ENCODE measurements around the gene TBC1D16.

Gene TBC1D16

DNA sequence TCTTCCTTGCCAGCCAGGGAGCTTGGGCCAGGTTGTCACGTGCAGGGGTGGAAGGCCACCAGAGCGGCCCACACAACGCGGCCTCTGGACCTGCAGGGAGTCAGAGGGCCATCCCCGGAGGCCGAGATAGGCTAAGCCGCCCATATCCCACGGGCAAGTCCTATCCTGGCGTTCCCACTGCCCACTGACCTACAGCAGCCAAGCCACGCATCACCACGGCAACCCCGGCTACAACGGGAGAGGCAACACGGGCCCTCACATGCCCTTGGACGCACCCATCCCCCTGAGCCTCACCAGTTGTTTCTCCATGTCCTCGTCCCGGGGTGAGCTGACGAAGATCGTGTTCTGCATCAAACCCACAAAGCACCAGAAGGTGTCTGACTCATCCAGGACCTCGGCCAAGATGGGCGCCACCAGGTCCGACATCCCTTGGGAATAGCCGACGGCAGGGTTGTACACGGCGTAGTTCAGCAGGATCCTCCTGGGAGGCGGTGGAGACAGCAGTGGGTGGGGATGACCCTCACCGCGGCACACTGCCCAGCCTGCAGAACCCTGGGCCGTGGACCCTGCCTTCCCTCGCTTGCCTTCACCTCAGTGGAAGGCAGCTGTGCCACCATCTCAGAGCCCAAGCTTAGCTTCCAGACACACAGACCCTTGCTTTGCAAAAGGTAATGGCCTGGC is 88.2 kb downstream of the TBC1D16 start:
- no peak for DNase-seq

DNA sequence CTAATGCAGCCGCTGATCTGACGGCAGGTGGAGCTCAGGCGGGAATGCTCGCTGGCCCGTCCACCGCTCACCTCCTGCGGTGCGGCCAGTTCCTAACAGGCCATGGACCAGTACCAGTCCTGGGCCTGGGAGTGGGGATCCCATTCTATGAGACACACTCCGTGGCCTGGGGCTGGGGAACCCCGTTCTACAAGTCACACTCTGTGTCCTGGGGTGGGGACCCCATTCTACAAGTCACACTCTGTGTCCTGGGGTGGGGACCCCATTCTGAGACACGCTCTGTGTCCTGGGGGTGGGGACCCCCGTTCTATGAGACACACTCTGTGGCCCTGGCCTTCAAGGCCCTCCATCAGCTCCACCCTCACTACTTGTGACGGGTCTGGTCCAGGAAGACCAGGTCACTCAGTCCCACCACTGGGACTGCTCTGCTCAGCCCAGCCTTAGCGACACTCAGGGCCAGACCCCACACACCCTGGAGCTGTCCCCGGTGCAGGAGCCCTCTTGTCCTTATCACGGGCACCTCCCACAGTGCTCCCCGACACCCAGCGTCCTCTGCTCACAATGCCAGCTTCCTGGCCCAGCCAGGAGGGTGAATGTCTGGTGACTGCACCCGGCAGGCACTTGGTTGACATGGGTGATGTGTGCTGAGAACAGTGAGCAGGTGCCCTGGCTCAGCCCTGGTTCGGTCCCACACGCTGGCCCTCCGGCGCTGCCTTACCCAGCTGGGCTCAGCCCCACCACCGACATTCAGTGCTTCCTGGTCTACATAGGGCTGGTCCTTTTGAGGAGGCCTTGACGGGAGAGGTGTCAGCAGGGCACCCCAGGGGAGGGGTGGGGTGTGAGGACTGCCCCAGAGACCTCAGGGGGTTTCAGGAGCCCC is 89.1 kb downstream of the TBC1D16 start:
- no peak for DNase-seq

DNA sequence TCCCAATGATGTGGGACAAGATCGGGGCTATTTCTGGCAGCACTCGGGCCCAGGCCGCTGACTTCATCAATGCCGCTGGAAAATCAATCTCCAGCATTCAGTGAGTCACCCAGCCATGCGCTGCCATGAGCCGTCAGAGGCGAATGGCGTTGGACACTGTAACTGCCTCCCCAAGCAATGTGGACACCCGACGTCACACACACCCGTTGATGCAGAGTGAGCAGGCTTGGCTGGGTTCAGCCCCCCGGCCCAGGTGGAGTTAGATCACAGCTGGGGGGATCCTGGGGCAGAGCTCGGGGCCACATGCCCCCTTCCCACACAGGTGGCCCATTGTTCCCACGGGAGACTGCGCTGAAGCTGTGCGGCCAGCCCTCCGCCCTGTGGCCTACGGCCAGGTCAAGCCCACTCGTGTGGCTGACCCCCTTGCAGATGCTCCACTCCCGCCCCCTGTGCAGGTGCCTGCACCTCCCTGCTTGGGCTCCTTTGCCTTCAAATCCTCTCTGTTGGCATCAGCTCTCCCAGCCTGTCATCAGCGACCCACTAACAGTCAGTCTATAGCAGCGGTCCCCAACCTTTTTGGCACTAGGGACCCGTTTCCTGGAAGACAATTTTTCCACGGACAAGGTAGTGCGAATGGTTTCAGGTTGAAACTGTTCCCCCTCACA is 89.9 kb downstream of the TBC1D16 start:
- DNase-seq, result no peak

DNA sequence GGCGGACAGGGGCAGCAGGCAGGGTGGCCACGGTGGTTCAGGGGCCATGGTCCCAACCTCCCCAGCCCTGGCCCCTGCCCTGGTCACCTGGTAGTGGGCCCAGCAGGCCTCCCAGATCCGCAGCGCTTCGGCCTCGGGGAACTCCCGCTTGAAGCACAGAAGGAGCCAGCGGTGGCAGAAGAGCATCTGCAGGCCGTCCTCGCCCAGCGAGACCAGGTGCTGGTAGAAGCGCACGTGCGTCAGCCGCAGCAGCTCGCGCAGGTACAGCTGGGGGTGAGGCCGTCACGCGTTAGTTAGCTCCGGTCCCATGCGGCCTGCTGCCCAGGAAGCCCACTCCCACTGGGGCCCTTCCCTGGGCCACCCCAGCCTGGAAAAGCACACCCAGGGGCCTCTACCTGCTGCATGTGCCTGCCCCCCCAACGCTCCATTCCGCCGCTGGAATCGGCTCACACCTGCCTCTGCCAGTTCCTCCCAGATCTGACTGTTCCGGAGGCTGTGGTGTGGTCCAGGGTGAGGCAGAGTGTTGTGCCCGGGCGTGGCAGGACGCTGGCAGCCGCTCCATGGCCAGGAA is 90.8 kb downstream of the TBC1D16 start:
- no peak for DNase-seq

DNA sequence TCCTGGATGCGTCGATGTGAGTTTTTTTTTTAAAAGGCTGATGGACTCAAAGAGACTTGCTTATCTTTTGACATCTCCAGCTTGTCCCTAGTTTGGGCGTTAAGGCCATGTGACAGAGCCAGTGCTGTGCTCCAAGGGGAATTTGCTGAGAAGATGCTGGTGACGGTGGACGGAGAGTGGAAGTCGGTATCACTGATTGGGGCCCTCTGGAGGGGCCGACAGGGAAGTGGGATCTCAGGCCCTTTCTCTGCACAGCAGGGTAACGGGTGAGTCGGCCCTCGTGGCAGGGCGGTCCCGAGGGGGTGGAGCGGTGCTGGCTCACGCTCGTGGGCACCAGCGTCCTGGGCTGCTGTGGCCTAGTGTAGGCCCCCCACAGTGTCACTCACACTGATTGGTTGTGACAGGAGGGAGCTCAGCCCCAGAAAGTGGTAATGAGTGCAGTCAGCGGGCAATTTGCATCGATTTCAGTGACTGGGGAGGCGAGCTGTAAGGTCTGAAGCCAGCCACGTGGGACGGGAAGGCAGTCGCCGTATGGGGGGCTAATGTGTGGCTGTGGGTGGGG is 91.3 kb downstream of the TBC1D16 start:
- no peak for DNase-seq

DNA sequence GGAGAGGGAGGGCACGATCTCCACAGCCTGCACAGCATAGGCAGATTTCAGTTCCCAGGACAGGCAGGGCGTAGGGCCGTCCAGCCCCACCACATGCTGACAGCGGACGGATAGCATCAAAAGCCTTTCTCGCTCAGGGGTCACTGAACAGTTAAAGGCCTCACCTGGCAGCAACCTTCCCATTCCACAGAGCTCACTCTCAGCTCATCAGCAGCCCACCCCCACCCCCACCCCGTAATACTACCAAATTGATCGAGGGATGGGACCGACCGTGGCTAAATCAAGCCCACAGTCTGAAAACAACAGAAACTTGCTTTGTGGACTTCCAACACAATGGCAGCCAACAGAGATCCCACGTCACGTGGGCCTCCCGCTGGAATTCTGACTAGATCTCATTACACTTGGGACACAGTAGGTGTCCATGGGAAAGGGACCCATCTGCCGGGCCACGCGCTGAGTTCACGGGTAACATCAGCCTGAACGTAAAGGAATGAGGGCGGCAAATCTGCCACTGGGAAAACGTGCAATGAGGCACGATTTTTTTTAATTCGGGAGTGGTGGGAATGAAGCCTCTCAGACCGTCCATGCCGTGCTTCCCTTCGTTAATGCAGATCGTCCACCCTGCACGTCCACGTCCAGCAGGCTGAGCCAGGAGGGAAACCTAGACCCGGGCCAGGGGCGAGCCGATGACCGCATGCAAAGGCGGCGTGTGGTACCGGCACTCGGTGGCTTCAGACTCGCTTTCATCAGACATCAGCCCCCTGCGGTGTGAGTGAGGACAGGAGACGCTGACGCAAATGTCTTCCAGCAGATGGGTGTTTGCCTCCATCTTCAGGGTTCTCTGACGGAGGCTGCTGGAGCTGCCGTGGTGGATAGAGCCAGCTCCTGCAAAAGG is 92.1 kb downstream of the TBC1D16 start:
- no peak for DNase-seq

DNA sequence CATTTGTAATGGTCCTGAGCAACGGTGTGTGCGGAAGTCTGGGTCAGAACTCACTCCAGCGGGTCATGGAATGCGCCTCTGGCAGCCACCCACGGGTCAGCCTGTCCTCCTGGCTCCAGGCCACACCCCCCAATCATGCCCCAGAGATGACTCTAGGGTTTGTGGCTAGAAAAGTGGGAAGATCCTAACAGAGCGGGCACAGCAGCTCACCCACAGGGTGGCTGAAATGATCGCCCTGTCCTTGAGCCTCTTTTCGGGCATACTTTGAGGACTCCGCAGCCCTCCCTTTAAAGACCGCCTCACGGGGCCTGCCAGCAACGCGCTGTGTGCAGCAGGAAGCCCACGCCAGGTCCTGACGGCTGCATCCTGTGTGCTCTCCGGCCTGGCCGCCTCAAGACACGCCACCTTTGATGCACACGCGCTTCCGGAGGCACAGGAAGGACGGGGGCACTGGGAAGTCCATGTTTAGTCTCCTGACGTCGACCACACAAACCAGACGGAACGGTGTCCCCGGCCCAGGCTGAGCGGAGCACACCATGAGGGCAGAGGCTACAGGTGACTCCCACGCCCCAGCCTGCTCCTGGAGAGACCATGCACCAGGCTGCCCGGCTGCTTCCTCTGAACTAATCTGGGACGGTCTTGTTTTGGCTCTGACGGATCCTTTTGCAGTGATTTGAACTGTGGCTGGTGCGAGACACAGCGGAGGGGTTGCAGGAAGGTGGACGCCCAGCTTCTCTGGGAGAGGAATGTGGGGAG is 92.9 kb downstream of the TBC1D16 start:
- DNase-seq, result peak; percentile 22

DNA sequence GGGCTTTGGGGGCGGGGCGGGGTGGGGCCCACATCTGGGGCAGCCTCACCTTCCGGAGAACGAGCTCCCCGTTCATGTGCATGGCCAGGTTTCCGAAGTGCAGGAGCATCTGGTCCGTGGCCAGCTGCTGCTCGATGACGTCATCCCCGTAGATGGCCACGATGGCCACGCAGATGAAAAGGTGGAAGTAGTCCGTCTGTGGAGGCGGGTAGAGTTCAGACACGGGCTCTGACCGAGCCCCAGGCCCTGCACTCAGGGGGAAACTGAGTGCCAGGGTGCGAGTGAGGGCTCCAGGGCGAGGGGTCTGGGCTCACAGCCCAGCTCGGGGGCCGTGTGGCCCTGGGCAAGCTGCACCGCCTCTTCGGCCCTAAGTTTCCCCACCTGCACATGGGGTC is 93.7 kb downstream of the TBC1D16 start:
- DNase-seq, result no peak

DNA sequence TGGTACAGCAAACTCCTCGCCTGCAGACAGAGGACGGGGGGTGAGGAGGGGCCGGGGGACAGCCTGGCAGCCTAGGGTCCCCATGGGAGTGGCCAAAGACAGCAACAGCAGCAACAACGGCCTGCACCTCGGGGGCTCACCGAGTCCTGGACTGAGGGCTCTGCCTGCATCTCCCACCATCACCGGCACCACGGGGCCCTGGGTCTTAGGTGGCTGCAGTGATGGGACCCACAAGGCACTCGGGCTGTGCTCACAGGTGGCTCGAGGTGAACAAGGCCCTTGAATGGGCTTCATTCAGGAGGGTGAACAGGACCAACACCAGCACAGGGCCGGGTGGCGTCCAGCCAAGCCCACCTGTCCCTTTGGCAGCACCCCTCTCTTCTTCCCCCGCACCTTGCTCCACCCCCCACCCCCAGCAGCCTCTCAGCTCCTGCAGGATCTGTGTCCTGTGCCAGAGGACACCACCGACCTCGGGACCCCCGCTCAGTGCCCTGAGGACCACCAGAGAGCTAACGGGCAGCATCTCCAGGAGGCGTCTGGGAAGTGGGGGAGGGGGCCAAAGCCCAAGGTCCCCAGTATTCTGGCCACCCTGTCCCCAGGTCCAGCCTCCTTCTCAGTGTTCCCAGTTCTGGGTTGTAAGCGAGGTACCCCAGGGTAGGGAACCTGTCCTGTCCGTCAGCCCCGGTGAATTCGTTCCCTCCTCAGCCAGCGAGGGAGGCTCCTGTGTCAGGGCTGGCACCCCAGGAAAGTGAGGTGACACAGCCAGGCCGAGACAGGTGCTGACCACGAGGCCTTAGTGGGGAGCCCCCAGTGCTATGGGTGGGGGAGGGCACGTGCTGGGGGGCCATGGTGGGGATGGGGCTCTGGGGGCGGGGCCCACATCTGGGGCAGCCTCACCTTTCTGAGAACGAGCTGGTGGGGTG is 94.3 kb downstream of the TBC1D16 start:
- no peak for DNase-seq

DNA sequence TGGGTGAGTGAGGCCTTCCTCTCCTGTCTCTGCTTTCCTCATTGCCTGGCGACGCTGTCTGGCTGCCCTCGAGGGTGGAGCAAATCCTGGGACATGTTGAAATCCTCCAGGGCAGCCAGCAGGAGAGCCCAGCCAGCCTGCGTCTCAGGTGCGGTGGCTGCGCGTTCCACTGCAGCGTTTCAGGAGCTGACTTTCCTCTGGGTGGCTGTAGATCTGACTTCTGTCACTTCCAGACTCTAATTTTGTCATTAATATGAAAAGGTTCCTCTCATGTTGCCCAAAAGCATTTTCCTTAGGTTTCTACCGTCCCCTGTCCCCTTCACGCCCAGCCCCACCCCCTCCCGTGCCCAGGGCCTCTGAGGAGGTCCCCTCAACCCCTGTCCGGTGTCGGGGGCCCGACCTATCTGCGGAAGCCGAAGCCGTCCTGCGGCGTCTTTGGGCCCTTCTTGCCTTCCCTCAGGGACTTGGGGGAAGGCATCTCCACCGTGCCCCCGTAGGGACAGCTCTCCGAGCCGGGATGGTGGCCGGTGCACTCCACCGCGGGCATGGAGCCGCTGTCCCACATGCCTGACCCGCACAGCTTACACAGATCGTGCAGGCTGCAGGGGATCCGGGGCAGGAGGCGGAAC is 95.1 kb downstream of the TBC1D16 start:
- DNase-seq, result no peak

DNA sequence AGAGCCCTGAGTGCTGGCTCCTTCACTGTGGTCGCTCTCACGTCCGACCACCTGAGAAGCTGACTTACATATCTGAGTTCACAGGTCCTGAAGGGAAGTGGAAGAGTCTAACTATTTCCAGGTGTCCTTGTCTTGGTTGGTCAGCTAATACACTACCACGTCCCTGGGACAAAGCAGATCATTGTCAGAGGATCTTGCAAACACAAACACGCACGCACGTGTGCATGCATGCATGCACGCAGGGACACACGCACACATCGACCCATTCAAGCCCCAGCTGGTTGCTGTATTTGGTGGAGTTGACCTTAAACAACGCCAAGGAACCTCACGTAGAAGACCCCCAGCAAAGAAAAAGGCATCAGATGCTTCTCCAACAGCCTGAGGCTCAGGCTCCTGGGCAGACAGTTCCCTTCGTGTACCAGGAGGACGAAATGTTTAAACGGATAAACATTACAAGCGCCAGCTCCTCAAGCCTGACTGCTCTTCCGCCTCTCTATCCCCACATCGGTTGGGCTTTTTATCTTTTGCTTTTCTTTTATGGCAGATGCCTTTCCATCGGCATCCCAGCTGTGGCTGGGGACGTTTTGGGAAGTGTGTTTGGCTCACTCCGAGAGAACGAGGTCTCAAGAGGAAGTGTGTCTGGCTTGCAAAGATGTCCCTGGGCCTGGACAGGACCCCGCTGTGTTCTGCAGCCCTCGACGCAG is 95.8 kb downstream of the TBC1D16 start:
- no peak for DNase-seq

DNA sequence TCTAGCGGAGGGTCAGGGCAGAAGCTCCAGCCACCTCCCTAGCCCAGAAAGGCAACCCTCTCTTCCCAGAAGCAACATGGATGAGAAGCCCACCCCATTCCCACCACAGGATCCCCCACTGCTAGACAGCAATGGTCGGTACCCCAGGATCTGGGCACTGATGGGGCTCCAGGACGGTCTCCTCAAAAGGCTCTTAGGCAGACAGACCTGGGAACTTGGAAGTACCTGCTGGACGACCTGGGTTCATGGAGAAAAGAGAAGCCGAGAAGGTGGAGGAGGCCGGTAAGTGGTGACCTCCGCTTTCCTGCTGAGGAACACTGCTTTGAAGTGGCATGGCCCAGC is 96.6 kb downstream of the TBC1D16 start:
- no peak for DNase-seq

DNA sequence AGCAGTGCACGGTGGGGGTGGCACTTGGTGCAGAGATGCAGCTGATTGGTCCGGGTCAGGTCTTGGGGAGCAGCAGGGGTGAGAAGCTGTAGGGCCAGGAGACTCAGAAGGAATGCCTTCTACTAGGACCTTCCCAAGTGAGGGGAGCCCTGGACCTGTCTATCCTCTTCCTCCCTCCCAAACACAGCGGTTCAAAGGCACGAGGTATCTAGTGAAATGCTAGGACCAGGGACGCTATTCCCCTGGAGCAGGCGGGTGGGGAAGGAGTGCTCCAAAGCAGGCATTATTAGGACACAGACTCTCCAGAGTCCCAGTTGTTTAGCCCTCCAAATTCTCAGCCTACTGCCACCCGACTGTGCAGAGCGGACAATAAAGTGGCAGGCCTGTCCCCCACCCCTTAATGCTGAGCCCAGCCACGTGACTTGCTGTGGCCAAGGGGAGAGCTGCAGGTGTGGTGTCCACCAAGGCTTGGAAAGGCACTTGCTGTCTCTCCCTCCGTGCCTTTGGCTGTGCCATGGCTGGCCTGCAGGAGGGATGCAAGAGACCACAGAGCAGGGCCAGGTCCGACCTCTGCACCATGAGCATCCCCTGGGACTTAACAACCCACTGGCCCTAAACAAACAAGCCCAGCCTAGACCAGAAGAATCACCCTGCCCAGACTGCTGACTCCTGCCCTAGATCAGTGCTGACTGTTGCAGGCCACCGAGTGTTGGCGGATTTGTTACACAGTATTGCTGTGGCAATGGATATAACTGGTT is 97.2 kb downstream of the TBC1D16 start:
- DNase-seq, result no peak

DNA sequence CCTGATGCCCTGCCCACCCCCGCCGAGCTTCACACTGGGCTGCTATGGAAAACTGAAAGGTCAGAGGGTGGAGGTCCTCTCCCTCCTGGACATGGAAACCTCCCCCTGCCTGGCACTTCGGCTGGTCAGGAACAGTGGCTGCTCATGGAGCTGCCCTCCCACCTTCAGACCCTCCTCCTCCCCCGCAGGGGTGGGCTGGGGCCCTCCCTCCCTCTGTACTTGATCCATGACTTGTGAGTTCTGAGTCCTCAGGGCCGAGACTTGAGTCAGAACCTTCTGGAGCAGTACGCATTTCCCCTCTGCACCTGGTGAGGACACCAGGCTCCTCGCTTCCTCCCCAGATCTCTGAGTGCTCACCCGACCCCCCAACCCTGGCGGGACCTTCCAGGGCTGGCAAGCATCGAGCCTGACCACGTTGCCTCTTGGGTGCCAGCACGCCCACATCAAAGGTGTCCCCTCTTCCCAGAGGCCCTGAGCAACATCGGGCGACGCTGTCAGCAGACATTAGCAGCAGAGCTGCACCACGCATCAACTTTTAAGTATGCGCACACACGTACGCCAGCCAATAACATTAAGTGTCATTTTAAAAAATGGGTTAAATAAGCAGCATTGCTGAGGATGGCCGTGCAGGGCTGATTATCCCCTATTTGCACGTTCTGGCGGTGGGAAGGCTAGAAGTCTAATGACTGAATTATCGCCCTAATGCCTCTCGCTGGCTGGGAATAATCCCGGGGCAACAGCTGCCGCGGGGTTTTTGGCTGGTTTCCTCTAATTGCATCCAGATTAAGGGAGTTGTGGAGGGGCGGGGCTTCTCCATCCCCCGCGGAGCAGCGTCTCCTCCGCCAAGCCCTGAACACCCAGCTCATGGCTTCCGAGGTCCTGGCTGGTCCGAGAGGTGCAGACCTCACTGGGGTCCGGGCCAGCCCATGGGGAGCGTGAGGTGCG is 98.0 kb downstream of the TBC1D16 start:
- no peak for DNase-seq

DNA sequence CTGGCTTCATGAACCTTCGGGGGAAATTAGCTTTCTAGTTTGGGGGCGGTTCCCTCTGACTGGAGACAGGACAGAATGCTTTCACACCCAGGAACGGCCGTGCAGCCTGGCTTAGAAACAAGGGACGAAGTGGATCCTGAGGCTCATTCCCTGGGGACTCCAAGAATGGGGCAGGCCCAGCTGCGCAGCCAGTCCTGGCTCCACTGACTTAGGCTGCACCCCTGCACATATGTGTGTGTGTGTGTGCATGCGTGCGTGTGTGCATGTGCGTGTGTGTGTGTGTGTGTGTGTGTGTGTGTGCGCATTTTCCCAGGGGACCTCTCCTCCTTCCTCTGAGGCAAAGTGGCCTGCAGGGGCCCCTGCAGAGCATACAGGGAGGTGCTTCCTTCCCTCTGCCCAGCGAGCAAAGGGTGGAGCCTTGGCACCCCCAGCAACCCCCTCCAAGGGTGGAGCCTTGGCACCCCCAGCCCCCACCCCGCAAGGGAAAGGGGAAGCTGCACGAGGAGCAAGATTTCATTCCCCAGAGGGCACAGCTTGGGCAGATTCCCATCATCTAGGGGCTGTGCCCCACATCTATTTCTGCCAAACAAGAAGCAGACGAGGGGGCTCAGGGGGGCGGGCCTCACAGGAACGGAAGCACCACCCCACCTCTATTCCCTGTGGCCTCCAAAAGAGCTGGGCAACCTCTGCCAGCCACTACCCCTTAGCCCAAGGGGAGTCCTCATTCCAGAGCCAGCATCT is 98.9 kb downstream of the TBC1D16 start:
- no peak for DNase-seq

DNA sequence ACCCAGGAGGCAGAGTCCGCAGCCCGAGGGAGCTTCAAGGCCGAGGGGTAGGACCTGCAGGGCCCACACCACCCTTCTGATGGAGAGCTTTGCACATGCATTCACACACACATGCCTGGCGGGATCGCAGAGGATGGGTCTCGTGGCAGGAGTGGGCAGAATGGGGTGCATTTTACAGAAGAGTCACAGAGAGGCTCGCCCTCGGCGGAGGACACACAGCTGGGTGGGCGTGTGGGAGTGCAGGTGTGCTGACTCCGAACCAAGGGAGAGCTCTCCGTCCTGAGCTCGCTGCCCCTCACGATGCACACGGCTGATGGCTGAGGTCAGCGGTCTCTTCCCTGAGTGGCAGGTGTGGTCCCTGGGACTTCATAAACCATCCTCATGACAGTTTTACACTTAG is 99.6 kb downstream of the TBC1D16 start:
- no peak for DNase-seq

Measured in activated CD4-positive, alpha-beta T cell treated with anti-CD3 and anti-CD28 coated beads for 48 hours (primary cell).